ENCODE results near the gene TFAP2C. TPM values are rescaled to one million over a fixed set of nuclear protein-coding genes. Genes with fewer than 3 reads are reported as not detected.

TFAP2C gene
- total and polyA plus RNA-seq, 4 donors: under 0.01 TPM; not detected in 3

GRCh38 chr20:56616716-56617115 is 12.4 kb upstream of the TFAP2C start:
- Histone ChIP-seq H3K27me3 (ENCODE audit: control insufficient read depth in 4 of 4, insufficient read depth in 4 of 4, low read length in 3 of 4) (no peaks in the 10 kb centered on the region), H3K9ac (ENCODE audit: low read depth in 1 of 2, low read length in 2 of 2) (no peak overlapping the region), H3K36me3 (ENCODE audit: control insufficient read depth in 4 of 4, insufficient read depth in 3 of 4, low read depth in 1 of 4, low read length in 3 of 4) (no peaks in the 10 kb centered on the region), H3K27ac (ENCODE audit: low read depth in 1 of 2, low read length in 2 of 2) (no peak overlapping the region), H3K9me3 (ENCODE audit: control insufficient read depth in 4 of 4, low read length in 3 of 4) (no peaks in the 10 kb centered on the region), H3K4me1 (ENCODE audit: control insufficient read depth in 4 of 4, insufficient read depth in 4 of 4, low read length in 3 of 4) (no peaks in the 10 kb centered on the region), H3K4me3 (ENCODE audit: low read depth in 1 of 3, low read length in 3 of 3) (no peak overlapping the region)
- TF ChIP-seq HNF4A (conservative IDR thresholded peaks at IDR 0.05) (no peak), FOXA2 (IDR thresholded peaks at IDR 0.05) (no peak), EGR1 (IDR thresholded peaks at IDR 0.05; ENCODE audit: low read depth in 2 of 2) (no peak), JUND (IDR thresholded peaks at IDR 0.05) (no peak), YY1 (IDR thresholded peaks at IDR 0.05) (no peak), HNF4G (IDR thresholded peaks at IDR 0.05) (no peak)
- DNase-seq (ENCODE audit: low spot score): no peak
- 52% methylated on average over 6 of the region's 6 CpGs for WGBS

DNA sequence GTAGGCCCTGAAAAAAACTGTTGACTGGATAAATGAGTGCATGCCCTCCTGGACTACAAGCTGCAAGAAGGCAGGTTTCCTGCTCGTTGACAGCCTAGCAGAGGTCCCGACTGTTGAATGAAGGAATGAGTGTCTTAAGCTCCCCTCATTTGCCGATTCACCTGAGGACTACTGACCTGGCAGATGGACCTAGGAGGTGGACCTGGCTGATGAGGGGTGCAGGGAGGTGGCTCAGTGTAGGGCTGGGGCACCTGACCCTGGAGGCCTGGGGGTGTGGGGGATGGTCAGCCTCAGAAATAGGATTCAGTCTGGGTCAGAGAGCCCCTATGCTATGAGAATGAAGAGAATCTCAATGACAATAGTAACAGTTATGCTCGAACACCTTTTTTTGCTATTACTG is 11.6 kb upstream of the TFAP2C start:
- H3K4me3 ChIP-seq (ENCODE audit: low read depth in 1 of 3, low read length in 3 of 3): no peak overlapping the region
- no peaks in the 10 kb centered on the region for H3K27me3 ChIP-seq (ENCODE audit: control insufficient read depth in 4 of 4, insufficient read depth in 4 of 4, low read length in 3 of 4)
- H3K9me3 ChIP-seq (ENCODE audit: control insufficient read depth in 4 of 4, low read length in 3 of 4): no peaks in the 10 kb centered on the region
- 84% methylated on average over 4 of the region's 4 CpGs for WGBS
- H3K9ac ChIP-seq (ENCODE audit: low read depth in 1 of 2, low read length in 2 of 2): no peak overlapping the region
- no peak overlapping the region for H3K27ac ChIP-seq (ENCODE audit: low read depth in 1 of 2, low read length in 2 of 2)
- no peaks in the 10 kb centered on the region for H3K4me1 ChIP-seq (ENCODE audit: control insufficient read depth in 4 of 4, insufficient read depth in 4 of 4, low read length in 3 of 4)
- no peaks in the 10 kb centered on the region for H3K36me3 ChIP-seq (ENCODE audit: control insufficient read depth in 4 of 4, insufficient read depth in 3 of 4, low read depth in 1 of 4, low read length in 3 of 4)
- no peak for DNase-seq (ENCODE audit: low spot score)
- TF ChIP-seq RAD21 (IDR thresholded peaks at IDR 0.05): no peak
- TF ChIP-seq, protein P1, sequence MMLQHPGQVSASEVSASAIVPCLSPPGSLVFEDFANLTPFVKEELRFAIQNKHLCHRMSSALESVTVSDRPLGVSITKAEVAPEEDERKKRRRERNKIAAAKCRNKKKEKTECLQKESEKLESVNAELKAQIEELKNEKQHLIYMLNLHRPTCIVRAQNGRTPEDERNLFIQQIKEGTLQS (IDR thresholded peaks at IDR 0.05): no peak
- TF ChIP-seq JUND (IDR thresholded peaks at IDR 0.05): no peak
- TF ChIP-seq EGR1 (IDR thresholded peaks at IDR 0.05; ENCODE audit: low read depth in 2 of 2): no peak
- TF ChIP-seq, protein P2, sequence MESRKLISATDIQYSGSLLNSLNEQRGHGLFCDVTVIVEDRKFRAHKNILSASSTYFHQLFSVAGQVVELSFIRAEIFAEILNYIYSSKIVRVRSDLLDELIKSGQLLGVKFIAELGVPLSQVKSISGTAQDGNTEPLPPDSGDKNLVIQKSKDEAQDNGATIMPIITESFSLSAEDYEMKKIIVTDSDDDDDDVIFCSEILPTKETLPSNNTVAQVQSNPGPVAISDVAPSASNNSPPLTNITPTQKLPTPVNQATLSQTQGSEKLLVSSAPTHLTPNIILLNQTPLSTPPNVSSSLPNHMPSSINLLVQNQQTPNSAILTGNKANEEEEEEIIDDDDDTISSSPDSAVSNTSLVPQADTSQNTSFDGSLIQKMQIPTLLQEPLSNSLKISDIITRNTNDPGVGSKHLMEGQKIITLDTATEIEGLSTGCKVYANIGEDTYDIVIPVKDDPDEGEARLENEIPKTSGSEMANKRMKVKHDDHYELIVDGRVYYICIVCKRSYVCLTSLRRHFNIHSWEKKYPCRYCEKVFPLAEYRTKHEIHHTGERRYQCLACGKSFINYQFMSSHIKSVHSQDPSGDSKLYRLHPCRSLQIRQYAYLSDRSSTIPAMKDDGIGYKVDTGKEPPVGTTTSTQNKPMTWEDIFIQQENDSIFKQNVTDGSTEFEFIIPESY (IDR thresholded peaks at IDR 0.05): no peak
- TF ChIP-seq, protein P3, sequence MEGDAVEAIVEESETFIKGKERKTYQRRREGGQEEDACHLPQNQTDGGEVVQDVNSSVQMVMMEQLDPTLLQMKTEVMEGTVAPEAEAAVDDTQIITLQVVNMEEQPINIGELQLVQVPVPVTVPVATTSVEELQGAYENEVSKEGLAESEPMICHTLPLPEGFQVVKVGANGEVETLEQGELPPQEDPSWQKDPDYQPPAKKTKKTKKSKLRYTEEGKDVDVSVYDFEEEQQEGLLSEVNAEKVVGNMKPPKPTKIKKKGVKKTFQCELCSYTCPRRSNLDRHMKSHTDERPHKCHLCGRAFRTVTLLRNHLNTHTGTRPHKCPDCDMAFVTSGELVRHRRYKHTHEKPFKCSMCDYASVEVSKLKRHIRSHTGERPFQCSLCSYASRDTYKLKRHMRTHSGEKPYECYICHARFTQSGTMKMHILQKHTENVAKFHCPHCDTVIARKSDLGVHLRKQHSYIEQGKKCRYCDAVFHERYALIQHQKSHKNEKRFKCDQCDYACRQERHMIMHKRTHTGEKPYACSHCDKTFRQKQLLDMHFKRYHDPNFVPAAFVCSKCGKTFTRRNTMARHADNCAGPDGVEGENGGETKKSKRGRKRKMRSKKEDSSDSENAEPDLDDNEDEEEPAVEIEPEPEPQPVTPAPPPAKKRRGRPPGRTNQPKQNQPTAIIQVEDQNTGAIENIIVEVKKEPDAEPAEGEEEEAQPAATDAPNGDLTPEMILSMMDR (IDR thresholded peaks at IDR 0.05; ENCODE audit: low read depth, low read length, missing input control): no peak
- no peak for TF ChIP-seq HNF4A (conservative IDR thresholded peaks at IDR 0.05)
- TF ChIP-seq GABPA (IDR thresholded peaks at IDR 0.05 in 1 of 2, conservative IDR thresholded peaks at IDR 0.05 in 1 of 2): no peak
- TF ChIP-seq SP1 (IDR thresholded peaks at IDR 0.05): no peak
- TF ChIP-seq, protein P4, sequence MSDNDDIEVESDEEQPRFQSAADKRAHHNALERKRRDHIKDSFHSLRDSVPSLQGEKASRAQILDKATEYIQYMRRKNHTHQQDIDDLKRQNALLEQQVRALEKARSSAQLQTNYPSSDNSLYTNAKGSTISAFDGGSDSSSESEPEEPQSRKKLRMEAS (IDR thresholded peaks at IDR 0.05): no peak
- no peak for TF ChIP-seq FOXA1 (IDR thresholded peaks at IDR 0.05)
- no peak for TF ChIP-seq HNF4G (IDR thresholded peaks at IDR 0.05)
- no peak for TF ChIP-seq YY1 (IDR thresholded peaks at IDR 0.05)
- TF ChIP-seq REST (IDR thresholded peaks at IDR 0.05): no peak
- TF ChIP-seq RXRA (IDR thresholded peaks at IDR 0.05): no peak
- no peak for TF ChIP-seq FOXA2 (IDR thresholded peaks at IDR 0.05)
- no peak for TF ChIP-seq TAF1 (conservative IDR thresholded peaks at IDR 0.05)
- TF ChIP-seq NR2F2 (IDR thresholded peaks at IDR 0.05): no peak
